ENCODE data around the gene SMYD5.

DNA sequence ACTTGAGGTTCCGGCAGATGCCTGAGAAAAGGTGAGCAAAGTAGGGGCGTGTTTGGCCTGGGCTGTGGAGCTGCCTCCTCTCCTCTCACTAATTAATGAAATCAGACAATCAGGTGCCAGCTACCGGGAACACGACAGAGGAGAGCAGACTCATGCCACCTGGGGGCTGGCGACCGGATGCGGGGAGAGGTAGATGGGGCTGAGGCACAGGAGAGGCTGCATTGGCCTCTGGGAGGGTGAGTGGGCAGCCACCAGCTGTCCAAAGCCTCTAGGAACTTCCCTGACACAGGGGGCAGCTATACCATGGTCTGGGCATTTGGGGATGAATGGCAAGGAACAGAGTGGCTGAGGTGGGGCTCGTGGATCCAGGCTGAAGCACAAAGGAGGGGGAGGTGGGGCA, 45.2 kb downstream of the SMYD5 start:
- no peak for TF ChIP-seq POLR2A (IDR thresholded peaks at IDR 0.05)
- TF ChIP-seq, protein P1, sequence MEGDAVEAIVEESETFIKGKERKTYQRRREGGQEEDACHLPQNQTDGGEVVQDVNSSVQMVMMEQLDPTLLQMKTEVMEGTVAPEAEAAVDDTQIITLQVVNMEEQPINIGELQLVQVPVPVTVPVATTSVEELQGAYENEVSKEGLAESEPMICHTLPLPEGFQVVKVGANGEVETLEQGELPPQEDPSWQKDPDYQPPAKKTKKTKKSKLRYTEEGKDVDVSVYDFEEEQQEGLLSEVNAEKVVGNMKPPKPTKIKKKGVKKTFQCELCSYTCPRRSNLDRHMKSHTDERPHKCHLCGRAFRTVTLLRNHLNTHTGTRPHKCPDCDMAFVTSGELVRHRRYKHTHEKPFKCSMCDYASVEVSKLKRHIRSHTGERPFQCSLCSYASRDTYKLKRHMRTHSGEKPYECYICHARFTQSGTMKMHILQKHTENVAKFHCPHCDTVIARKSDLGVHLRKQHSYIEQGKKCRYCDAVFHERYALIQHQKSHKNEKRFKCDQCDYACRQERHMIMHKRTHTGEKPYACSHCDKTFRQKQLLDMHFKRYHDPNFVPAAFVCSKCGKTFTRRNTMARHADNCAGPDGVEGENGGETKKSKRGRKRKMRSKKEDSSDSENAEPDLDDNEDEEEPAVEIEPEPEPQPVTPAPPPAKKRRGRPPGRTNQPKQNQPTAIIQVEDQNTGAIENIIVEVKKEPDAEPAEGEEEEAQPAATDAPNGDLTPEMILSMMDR (IDR thresholded peaks at IDR 0.05), result no peak
